Breast epithelium (tissue), 3 donors: Measurements from ENCODE around the gene HCN1.

ENCODE experiments used
- POLR2A ChIP-seq: fragments of 450-650 bp; IDR thresholded peaks from one replicate; pipeline ENCODE4 v1.6.1; 2016; ENCODE audit warnings: antibody characterized with exemption, mild to moderate bottlenecking, moderate library complexity
- POLR2AphosphoS5 ChIP-seq, 3 donors: sonication (generic); formaldehyde crosslinking; IDR thresholded peaks; one replicate each; pipeline ENCODE4 v1.6.1; 2017; ENCODE audit warnings: antibody characterized with exemption in 3 of 3

GRCh38 chr5:45677524-45677923 lies 18.7 kb downstream of the HCN1 start:
- TF ChIP-seq POLR2A (no peak), POLR2AphosphoS5 (IDR thresholded peaks at IDR 0.05) (no peak)
